ENCODE results near the gene TLNRD1. TPM values are rescaled to one million over a fixed set of nuclear protein-coding genes. Genes with fewer than 3 reads are reported as not detected.
"Not testable (repeated sequence)": the region's sequence is repeated elsewhere in the genome, so short reads cannot be mapped to it uniquely, and the experiment has no call there.

Gene TLNRD1
- total RNA-seq, 1 experiment from 2014 or later, result 24.7 TPM

- in situ Hi-C loops (cut with HindIII; ENCODE audit: low pct_unique_long_range_greater_than_20kb, low sequenced_read_pairs), result no loop called here
- POLR2A ChIA-PET, result no interaction called here
- no peak for ATAC-seq
Measured at GRCh38 chr15:80958818-80959495, 41.8 kb upstream of the TLNRD1 start.

GRCh38 chr15:80965454-80965853 lies 35.3 kb upstream of the TLNRD1 start:
- H3K9me3 ChIP-seq (ENCODE audit: control insufficient read depth, insufficient read depth, low read depth, low read length); POLR2A ChIA-PET; in situ Hi-C loops (cut with HindIII; ENCODE audit: low pct_unique_long_range_greater_than_20kb, low sequenced_read_pairs); H3K4me3 ChIP-seq (ENCODE audit: low read depth in 2 of 2, low read length in 2 of 2); H3K4me1 ChIP-seq (ENCODE audit: control insufficient read depth, insufficient read depth, low read length); ATAC-seq; DNase-seq (ENCODE audit: low read depth, low spot score); H3K27ac ChIP-seq (ENCODE audit: low read length); CTCF ChIA-PET; BruUV-seq (replicated peaks); H3K27me3 ChIP-seq (ENCODE audit: control insufficient read depth, insufficient read depth, low read length); H3K36me3 ChIP-seq (ENCODE audit: control insufficient read depth, insufficient read depth, low read length); intact Hi-C loops (cut with micrococcal nuclease; ENCODE audit: unreplicated experiment): not testable (repeated sequence)

More at GRCh38 chr15:80958818-80959495, 41.8 kb upstream of the TLNRD1 start:
- TF ChIP-seq TCF7L2 (IDR thresholded peaks at IDR 0.05; ENCODE audit: low read depth, low read length) (no peak), POLR2AphosphoS5 (IDR thresholded peaks at IDR 0.05; ENCODE audit: low read depth, low read length) (no peak), CTCF (IDR thresholded peaks at IDR 0.05) (no peak), REST (IDR thresholded peaks at IDR 0.05; ENCODE audit: insufficient read depth in 1 of 2, low read depth in 2 of 2, low read length in 1 of 2) (no peak), SIN3A (IDR thresholded peaks at IDR 0.05; ENCODE audit: borderline replicate concordance, insufficient read depth, low read depth, low read length) (no peak)
- Histone ChIP-seq H3K36me3 (ENCODE audit: control insufficient read depth, insufficient read depth, low read length) (no peaks in the 10 kb centered on the region), H3K4me3 (ENCODE audit: low read depth in 2 of 2, low read length in 2 of 2) (no peak overlapping the region), H3K27me3 (ENCODE audit: control insufficient read depth, insufficient read depth, low read length) (no peaks in the 10 kb centered on the region), H3K27ac (ENCODE audit: low read length) (no peak overlapping the region), H3K9me3 (ENCODE audit: control insufficient read depth, insufficient read depth, low read depth, low read length) (no peaks in the 10 kb centered on the region), H3K4me1 (ENCODE audit: control insufficient read depth, insufficient read depth, low read length) (0 out of 2 replicates have a peak, but pooled peaks cover 3% of the 10 kb centered on the region)
- intact Hi-C loops (cut with micrococcal nuclease; ENCODE audit: unreplicated experiment), result loop anchor here (5.0 kb wide), 1 partner anchor 1733 kb away; no protein-coding TSS in a partner anchor
- CTCF ChIA-PET, result interaction anchor here (0.6 kb wide), 1 partner anchor 208 kb away, joined by 10 read pairs; no protein-coding TSS in a partner anchor
- no peak for DNase-seq (ENCODE audit: low read depth, low spot score)
- BruUV-seq (replicated peaks), result no TSS peak

- ChIA-PET POLR2A (no interaction called here), CTCF (no interaction called here)
- BruUV-seq (replicated peaks), result no TSS peak
- no peaks in the 10 kb centered on the region for H3K27me3 ChIP-seq (ENCODE audit: control insufficient read depth, insufficient read depth, low read length)
- intact Hi-C loops (cut with micrococcal nuclease; ENCODE audit: unreplicated experiment) (no loop called here), in situ Hi-C loops (cut with HindIII; ENCODE audit: low pct_unique_long_range_greater_than_20kb, low sequenced_read_pairs) (no loop called here)
- no peaks in the 10 kb centered on the region for H3K9me3 ChIP-seq (ENCODE audit: control insufficient read depth, insufficient read depth, low read depth, low read length)
- no peak overlapping the region for H3K4me3 ChIP-seq (ENCODE audit: low read depth in 2 of 2, low read length in 2 of 2)
- no peaks in the 10 kb centered on the region for H3K36me3 ChIP-seq (ENCODE audit: control insufficient read depth, insufficient read depth, low read length)
- no peak for ATAC-seq
- H3K27ac ChIP-seq (ENCODE audit: low read length), result no peak overlapping the region
- no peak for TF ChIP-seq TCF7L2 (IDR thresholded peaks at IDR 0.05; ENCODE audit: low read depth, low read length)
- no peak for TF ChIP-seq SIN3A (IDR thresholded peaks at IDR 0.05; ENCODE audit: borderline replicate concordance, insufficient read depth, low read depth, low read length)
- no peak for TF ChIP-seq REST (IDR thresholded peaks at IDR 0.05; ENCODE audit: insufficient read depth in 1 of 2, low read depth in 2 of 2, low read length in 1 of 2)
- DNase-seq (ENCODE audit: low read depth, low spot score), result no peak
- no peaks in the 10 kb centered on the region for H3K4me1 ChIP-seq (ENCODE audit: control insufficient read depth, insufficient read depth, low read length)
Measured at GRCh38 chr15:80966431-80967197, 34.1 kb upstream of the TLNRD1 start.
